SU-DHL-6 (cell line): ENCODE data around the gene KRTAP22-1.

Experiments
- EZH2phosphoT487 ChIP-seq: fragments of 200-600 bp; sonication (generic), shearing (Covaris generic); conservative IDR thresholded peaks from 2 replicates; pipeline ENCODE4 v1.6.1; 2018; ENCODE audit warnings: mild to moderate bottlenecking, antibody characterized with exemption, low read length, moderate library complexity, mixed read lengths
- TF ChIP-seq, protein P1 (sequence below): fragments of 200-600 bp; sonication (generic); IDR thresholded peaks from one replicate; pipeline ENCODE4 v1.5.1; 2017; ENCODE audit warnings: antibody characterized with exemption, mild to moderate bottlenecking, low read length, moderate library complexity; ENCODE audit not compliant: insufficient read depth, poor library complexity, severe bottlenecking

DNA sequence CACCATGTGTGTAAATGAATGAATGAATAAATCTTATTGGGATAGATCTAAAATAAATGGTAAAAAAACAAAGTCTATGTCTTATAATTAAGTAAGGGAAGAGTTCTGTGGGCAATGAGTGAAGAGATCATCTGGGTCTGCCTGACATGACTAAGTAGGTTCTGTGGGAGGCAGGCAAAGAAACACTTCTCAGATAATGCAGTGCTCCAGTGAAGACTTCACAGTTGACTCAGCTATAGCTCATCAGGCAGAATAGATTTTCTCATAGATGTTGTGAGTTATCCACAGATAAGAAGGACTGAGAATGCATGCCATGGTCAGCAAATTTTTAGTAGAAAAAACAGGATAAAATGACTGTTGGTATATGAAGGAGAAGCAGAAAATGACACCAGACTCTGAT lies 23.1 kb upstream of the KRTAP22-1 start:
- TF ChIP-seq, protein P1, sequence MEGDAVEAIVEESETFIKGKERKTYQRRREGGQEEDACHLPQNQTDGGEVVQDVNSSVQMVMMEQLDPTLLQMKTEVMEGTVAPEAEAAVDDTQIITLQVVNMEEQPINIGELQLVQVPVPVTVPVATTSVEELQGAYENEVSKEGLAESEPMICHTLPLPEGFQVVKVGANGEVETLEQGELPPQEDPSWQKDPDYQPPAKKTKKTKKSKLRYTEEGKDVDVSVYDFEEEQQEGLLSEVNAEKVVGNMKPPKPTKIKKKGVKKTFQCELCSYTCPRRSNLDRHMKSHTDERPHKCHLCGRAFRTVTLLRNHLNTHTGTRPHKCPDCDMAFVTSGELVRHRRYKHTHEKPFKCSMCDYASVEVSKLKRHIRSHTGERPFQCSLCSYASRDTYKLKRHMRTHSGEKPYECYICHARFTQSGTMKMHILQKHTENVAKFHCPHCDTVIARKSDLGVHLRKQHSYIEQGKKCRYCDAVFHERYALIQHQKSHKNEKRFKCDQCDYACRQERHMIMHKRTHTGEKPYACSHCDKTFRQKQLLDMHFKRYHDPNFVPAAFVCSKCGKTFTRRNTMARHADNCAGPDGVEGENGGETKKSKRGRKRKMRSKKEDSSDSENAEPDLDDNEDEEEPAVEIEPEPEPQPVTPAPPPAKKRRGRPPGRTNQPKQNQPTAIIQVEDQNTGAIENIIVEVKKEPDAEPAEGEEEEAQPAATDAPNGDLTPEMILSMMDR, result no peak
- TF ChIP-seq EZH2phosphoT487, result no peak
